Loucy (cell line): ENCODE data around the gene POU2F3.

ENCODE experiments used
- H2AFZ ChIP-seq: fragments of 200-600 bp; sonication (generic); 2 replicates; pipeline ENCODE4 v1.6.0; 2016; ENCODE audit warnings: antibody characterized with exemption, mild to moderate bottlenecking, low read length, moderate library complexity
- H3F3A ChIP-seq: fragments of 200-600 bp; 2 replicates; pipeline ENCODE4 v1.6.0; 2016; ENCODE audit warnings: antibody characterized with exemption, low read depth, mild to moderate bottlenecking
- H3K27me3 ChIP-seq: fragments of 200-600 bp; sonication (generic); 2 replicates; pipeline ENCODE4 v1.6.1; 2014; ENCODE audit warnings: low read length, mild to moderate bottlenecking; ENCODE audit not compliant: insufficient read depth, poor library complexity, severe bottlenecking
- H3K36me3 ChIP-seq: fragments of 200-600 bp; sonication (generic); 2 replicates; pipeline ENCODE4 v1.6.1; 2016; ENCODE audit warnings: low read length; ENCODE audit not compliant: insufficient read depth
- H3K4me1 ChIP-seq: fragments of 200-600 bp; sonication (generic); 2 replicates; pipeline ENCODE4 v1.5.1; 2014; ENCODE audit warnings: low read length, mild to moderate bottlenecking; ENCODE audit not compliant: insufficient read depth, poor library complexity, severe bottlenecking
- H3K4me2 ChIP-seq: fragments of 200-600 bp; sonication (generic); 2 replicates; pipeline ENCODE4 v1.6.0; 2014; ENCODE audit warnings: antibody characterized with exemption, low read length, low read depth, mild to moderate bottlenecking; ENCODE audit not compliant: poor library complexity, severe bottlenecking
- H3K4me3 ChIP-seq: fragments of 200-600 bp; sonication (generic); 2 replicates; pipeline ENCODE4 v1.5.1; 2014; ENCODE audit warnings: low read length, mild to moderate bottlenecking, mixed read lengths; ENCODE audit not compliant: poor library complexity, severe bottlenecking
- H3K79me2 ChIP-seq: fragments of 200-600 bp; sonication (generic); 2 replicates; pipeline ENCODE4 v1.6.1; 2014; ENCODE audit warnings: low read length; ENCODE audit not compliant: insufficient read depth
- H3K9ac ChIP-seq: fragments of 200-600 bp; sonication (generic); 2 replicates; pipeline ENCODE4 v1.6.0; 2014; ENCODE audit warnings: mild to moderate bottlenecking, low read depth, low read length, moderate library complexity; ENCODE audit not compliant: poor library complexity, severe bottlenecking
- H3K9me2 ChIP-seq: fragments of 200-600 bp; sonication (generic); replicated peaks from 2 replicates; pipeline ENCODE4 v1.6.1; 2016; ENCODE audit warnings: low read depth, low read length, mixed read lengths
- H3K9me3 ChIP-seq: fragments of 200-600 bp; sonication (generic); 2 replicates; pipeline ENCODE4 v1.6.1; 2014; ENCODE audit warnings: mild to moderate bottlenecking, antibody characterized with exemption, low read length, low read depth; ENCODE audit not compliant: insufficient read depth
- H4K20me1 ChIP-seq: fragments of 200-600 bp; sonication (generic); 2 replicates; pipeline ENCODE4 v1.6.0; 2014; ENCODE audit warnings: antibody characterized with exemption, low read length, mild to moderate bottlenecking; ENCODE audit not compliant: insufficient read depth, poor library complexity, severe bottlenecking
- EZH2phosphoT487 ChIP-seq: fragments of 200-600 bp; IDR thresholded peaks from 2 replicates; pipeline ENCODE4 v1.6.1; 2018; ENCODE audit warnings: antibody characterized with exemption, mild to moderate bottlenecking, moderate library complexity, borderline replicate concordance
- TF ChIP-seq, protein P1 (sequence below): fragments of 200-600 bp; sonication (generic); conservative IDR thresholded peaks from 2 replicates; pipeline ENCODE4 v1.5.1; 2014; ENCODE audit warnings: mild to moderate bottlenecking, antibody characterized with exemption, low read length

POU2F3 gene

DNA sequence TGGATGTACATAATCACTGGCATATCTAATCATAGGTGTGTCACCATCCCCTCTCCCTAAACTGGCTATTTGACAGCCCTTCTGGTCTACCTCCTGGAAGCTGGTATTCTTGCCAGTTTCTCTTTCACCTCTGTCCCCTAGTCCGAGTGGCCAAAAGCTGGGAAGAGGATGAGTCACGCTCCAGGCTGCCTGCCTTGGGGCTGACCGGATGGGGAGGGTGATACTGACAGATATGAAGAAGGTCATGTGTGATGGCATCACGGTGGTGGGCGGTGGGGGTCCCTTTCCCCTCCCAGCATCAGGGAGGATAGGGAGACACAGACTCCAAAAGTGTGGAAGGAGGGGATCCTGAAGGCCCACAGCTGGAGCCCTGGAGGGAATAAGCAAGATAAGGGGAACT is 24.3 kb upstream of the POU2F3 start:
- no peak overlapping the region for H3K4me3 ChIP-seq
- H3K4me1 ChIP-seq = peaks cover 10% of the 10 kb centered on the region
- peaks cover 7% of the 10 kb centered on the region for H3K27me3 ChIP-seq
- no peaks in the 10 kb centered on the region for H4K20me1 ChIP-seq
- H3K9me3 ChIP-seq = no peaks in the 10 kb centered on the region
- H3K9ac ChIP-seq = no peak overlapping the region
- H3K36me3 ChIP-seq = no peaks in the 10 kb centered on the region
- no peak overlapping the region for H2AFZ ChIP-seq
- no peak for TF ChIP-seq EZH2phosphoT487
- TF ChIP-seq, protein P1, sequence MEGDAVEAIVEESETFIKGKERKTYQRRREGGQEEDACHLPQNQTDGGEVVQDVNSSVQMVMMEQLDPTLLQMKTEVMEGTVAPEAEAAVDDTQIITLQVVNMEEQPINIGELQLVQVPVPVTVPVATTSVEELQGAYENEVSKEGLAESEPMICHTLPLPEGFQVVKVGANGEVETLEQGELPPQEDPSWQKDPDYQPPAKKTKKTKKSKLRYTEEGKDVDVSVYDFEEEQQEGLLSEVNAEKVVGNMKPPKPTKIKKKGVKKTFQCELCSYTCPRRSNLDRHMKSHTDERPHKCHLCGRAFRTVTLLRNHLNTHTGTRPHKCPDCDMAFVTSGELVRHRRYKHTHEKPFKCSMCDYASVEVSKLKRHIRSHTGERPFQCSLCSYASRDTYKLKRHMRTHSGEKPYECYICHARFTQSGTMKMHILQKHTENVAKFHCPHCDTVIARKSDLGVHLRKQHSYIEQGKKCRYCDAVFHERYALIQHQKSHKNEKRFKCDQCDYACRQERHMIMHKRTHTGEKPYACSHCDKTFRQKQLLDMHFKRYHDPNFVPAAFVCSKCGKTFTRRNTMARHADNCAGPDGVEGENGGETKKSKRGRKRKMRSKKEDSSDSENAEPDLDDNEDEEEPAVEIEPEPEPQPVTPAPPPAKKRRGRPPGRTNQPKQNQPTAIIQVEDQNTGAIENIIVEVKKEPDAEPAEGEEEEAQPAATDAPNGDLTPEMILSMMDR = no peak
- H3F3A ChIP-seq = no peaks in the 10 kb centered on the region
- H3K4me2 ChIP-seq = no peak overlapping the region
- no peaks in the 10 kb centered on the region for H3K9me2 ChIP-seq
- H3K79me2 ChIP-seq = no peaks in the 10 kb centered on the region

- no peak overlapping the region for H2AFZ ChIP-seq
- no peak overlapping the region for H3K9ac ChIP-seq
- H3F3A ChIP-seq = no peaks in the 10 kb centered on the region
- H3K9me3 ChIP-seq = no peaks in the 10 kb centered on the region
- no peak overlapping the region for H3K4me2 ChIP-seq
- no peak overlapping the region for H3K4me3 ChIP-seq
- H3K36me3 ChIP-seq = no peaks in the 10 kb centered on the region
- peaks cover 3% of the 10 kb centered on the region for H3K27me3 ChIP-seq
- no peaks in the 10 kb centered on the region for H4K20me1 ChIP-seq
- peaks cover 8% of the 10 kb centered on the region for H3K4me1 ChIP-seq
- H3K9me2 ChIP-seq = no peaks in the 10 kb centered on the region
- TF ChIP-seq, protein P1 = no peak
- TF ChIP-seq EZH2phosphoT487 = no peak
- H3K79me2 ChIP-seq = no peaks in the 10 kb centered on the region
Measured at GRCh38 chr11:120216426-120217102, 23.4 kb upstream of the POU2F3 start.

DNA sequence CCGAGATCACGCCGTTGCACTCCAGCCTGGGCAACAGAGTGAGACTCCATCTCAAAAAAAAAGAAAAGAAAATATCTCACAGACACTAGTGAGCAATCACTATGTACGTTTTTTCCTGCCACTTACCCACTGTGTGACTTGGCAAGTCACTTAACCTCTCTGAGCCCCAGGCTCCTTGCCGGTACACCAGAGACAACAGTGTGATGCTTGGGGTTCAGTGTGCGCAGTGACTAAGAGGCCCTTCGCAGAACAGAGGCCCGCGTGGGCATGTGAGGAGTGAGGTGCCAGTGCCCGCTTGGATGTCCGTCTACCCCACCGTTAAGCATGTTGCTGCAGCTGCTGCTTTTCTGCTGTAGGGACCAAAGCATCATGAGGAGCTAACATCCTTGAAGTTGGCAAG is 22.4 kb upstream of the POU2F3 start:
- Histone ChIP-seq H3K27me3 (no peaks in the 10 kb centered on the region), H3K9ac (no peak overlapping the region), H4K20me1 (no peaks in the 10 kb centered on the region), H3K9me3 (no peaks in the 10 kb centered on the region), H2AFZ (no peak overlapping the region), H3K4me3 (no peak overlapping the region), H3K4me2 (no peak overlapping the region), H3K9me2 (no peaks in the 10 kb centered on the region), H3K36me3 (no peaks in the 10 kb centered on the region), H3K79me2 (no peaks in the 10 kb centered on the region), H3F3A (no peaks in the 10 kb centered on the region), H3K4me1 (peaks cover 3% of the 10 kb centered on the region)
- no peak for TF ChIP-seq EZH2phosphoT487
- TF ChIP-seq, protein P1 = no peak
